NCI-H1092 treated with DMSO at 0.1 percent for 48 hours (cell line): ENCODE measurements around the gene INPP5D.
A peak's percentile ranks its signal among the peaks of the same experiment; 100 is the strongest.
"Not testable (repeated sequence)": the region's sequence is repeated elsewhere in the genome, so short reads cannot be mapped to it uniquely, and the experiment has no call there.

ENCODE experiments used
- DNase-seq: peaks from one replicate; lab custom pipeline; 2025; lab: John Stamatoyannopoulos, UW

The INPP5D gene

GRCh38 chr2:233143700-233144331 lies 83.7 kb downstream of the INPP5D start:
- DNase-seq, result no peak

- DNase-seq, result no peak
Measured at GRCh38 chr2:233145726-233146125, 85.6 kb downstream of the INPP5D start.

- DNase-seq, result no peak
Measured at GRCh38 chr2:233146194-233146593, 86.1 kb downstream of the INPP5D start.

- DNase-seq, result no peak
Measured at GRCh38 chr2:233147136-233147828, 87.1 kb downstream of the INPP5D start.

- no peak for DNase-seq
Measured at GRCh38 chr2:233147829-233148167, 87.7 kb downstream of the INPP5D start.

- no peak for DNase-seq
Measured at GRCh38 chr2:233148354-233148753, 88.2 kb downstream of the INPP5D start.

- peak; percentile 74 for DNase-seq
Measured at GRCh38 chr2:233152541-233152940, 92.4 kb downstream of the INPP5D start.

- DNase-seq, result no peak
Measured at GRCh38 chr2:233153146-233153798, 93.1 kb downstream of the INPP5D start.

GRCh38 chr2:233156001-233156400 lies 95.9 kb downstream of the INPP5D start:
- no peak for DNase-seq

GRCh38 chr2:233156461-233156860 lies 96.3 kb downstream of the INPP5D start:
- not testable (repeated sequence) for DNase-seq

GRCh38 chr2:233161730-233162129 lies 101.6 kb downstream of the INPP5D start:
- no peak for DNase-seq

GRCh38 chr2:233162770-233163169 lies 102.6 kb downstream of the INPP5D start:
- no peak for DNase-seq

GRCh38 chr2:233163486-233164103 lies 103.5 kb downstream of the INPP5D start:
- DNase-seq, result no peak

GRCh38 chr2:233164128-233164635 lies 104.0 kb downstream of the INPP5D start:
- no peak for DNase-seq

- DNase-seq, result no peak
Measured at GRCh38 chr2:233164967-233165366, 104.8 kb downstream of the INPP5D start.

GRCh38 chr2:233165543-233165894 lies 105.4 kb downstream of the INPP5D start:
- no peak for DNase-seq

- DNase-seq, result no peak
Measured at GRCh38 chr2:233165895-233166661, 105.9 kb downstream of the INPP5D start.

- DNase-seq, result no peak
Measured at GRCh38 chr2:233168445-233168844, 108.3 kb downstream of the INPP5D start.

- DNase-seq, result no peak
Measured at GRCh38 chr2:233168919-233169318, 108.8 kb downstream of the INPP5D start.

- DNase-seq, result no peak
Measured at GRCh38 chr2:233171344-233171743, 111.2 kb downstream of the INPP5D start.

- no peak for DNase-seq
Measured at GRCh38 chr2:233173115-233173514, 113.0 kb downstream of the INPP5D start.

- no peak for DNase-seq
Measured at GRCh38 chr2:233174137-233174536, 114.0 kb downstream of the INPP5D start.
